HUES48 (cell line): Measurements from ENCODE around the gene TMEM80.
A peak's percentile ranks its signal among the peaks of the same experiment; 100 is the strongest.
"Not testable (repeated sequence)": the region's sequence is repeated elsewhere in the genome, so short reads cannot be mapped to it uniquely, and the experiment has no call there.

Experiments used
- H3K27ac ChIP-seq: one replicate; pipeline ENCODE4 v1.7.0; 2013; ENCODE audit warnings: low read depth, low read length, inconsistent platforms
- H3K27me3 ChIP-seq: 2 replicates; pipeline ENCODE4 v1.6.1; 2013; ENCODE audit warnings: mild to moderate bottlenecking, low read length; ENCODE audit not compliant: control insufficient read depth, insufficient read depth
- H3K36me3 ChIP-seq: 2 replicates; pipeline ENCODE4 v1.6.1; 2013; ENCODE audit warnings: low read length; ENCODE audit not compliant: control insufficient read depth, insufficient read depth
- H3K4me1 ChIP-seq: 2 replicates; pipeline ENCODE4 v1.6.1; 2013; ENCODE audit warnings: mild to moderate bottlenecking, low read length; ENCODE audit not compliant: control insufficient read depth, insufficient read depth
- H3K4me3 ChIP-seq: 2 replicates; pipeline ENCODE4 v1.5.1; 2013; ENCODE audit warnings: mild to moderate bottlenecking, low read depth, low read length
- H3K9ac ChIP-seq: 2 replicates; pipeline ENCODE4 v1.6.1; 2013; ENCODE audit warnings: mild to moderate bottlenecking, low read depth, low read length, moderate library complexity
- H3K9me3 ChIP-seq: 2 replicates; pipeline ENCODE4 v1.6.1; 2013; ENCODE audit warnings: low read length; ENCODE audit not compliant: control insufficient read depth, insufficient read depth

Gene TMEM80

GRCh38 chr11:695538-696248 lies at the start of gene TMEM80:
TSS of gene TMEM80 (plus strand) at chr11:695816. CDS start at chr11:695828, 12 bp downstream.
- H3K9ac ChIP-seq = peak within 1 kb of the TSS; percentile 99
- H3K4me3 ChIP-seq = peak within 1 kb of the TSS; percentile 86
- peak within 1 kb of the TSS; percentile 100 for H3K27ac ChIP-seq
- H3K36me3 ChIP-seq = peaks cover 12% of the 10 kb centered on the region
- no peaks in the 10 kb centered on the region for H3K27me3 ChIP-seq
- H3K9me3 ChIP-seq = no peaks in the 10 kb centered on the region
- H3K4me1 ChIP-seq = peaks cover 25% of the 10 kb centered on the region

GRCh38 chr11:646214-646613 lies 49.4 kb upstream of the TMEM80 start:
- Histone ChIP-seq H3K4me3 (no peak overlapping the region), H3K27ac (no peak overlapping the region), H3K27me3 (no peaks in the 10 kb centered on the region), H3K9ac (no peak overlapping the region), H3K4me1 (no peaks in the 10 kb centered on the region), H3K9me3 (no peaks in the 10 kb centered on the region), H3K36me3 (peaks cover 17% of the 10 kb centered on the region)

- H3K4me1 ChIP-seq, H3K4me3 ChIP-seq, H3K27me3 ChIP-seq, H3K9me3 ChIP-seq, H3K27ac ChIP-seq, H3K9ac ChIP-seq: not testable (repeated sequence)
- peaks cover 23% of the 10 kb centered on the region for H3K36me3 ChIP-seq
Measured at GRCh38 chr11:647672-648158, 47.9 kb upstream of the TMEM80 start.

GRCh38 chr11:650482-650881 lies 45.1 kb upstream of the TMEM80 start:
- Histone ChIP-seq H3K36me3 (peaks cover 24% of the 10 kb centered on the region), H3K4me1 (no peaks in the 10 kb centered on the region), H3K9me3 (no peaks in the 10 kb centered on the region)

GRCh38 chr11:653136-653535 lies 42.5 kb upstream of the TMEM80 start:
- not testable (repeated sequence) for H3K4me3 ChIP-seq, H3K9ac ChIP-seq, H3K27ac ChIP-seq, H3K9me3 ChIP-seq, H3K4me1 ChIP-seq, H3K27me3 ChIP-seq
- peaks cover 36% of the 10 kb centered on the region for H3K36me3 ChIP-seq

More at GRCh38 chr11:650482-650881, 45.1 kb upstream of the TMEM80 start:
- H3K4me3 ChIP-seq = no peak overlapping the region
- no peak overlapping the region for H3K27ac ChIP-seq
- no peaks in the 10 kb centered on the region for H3K27me3 ChIP-seq
- no peak overlapping the region for H3K9ac ChIP-seq

- Histone ChIP-seq H3K4me3 (no peak overlapping the region), H3K4me1 (no peaks in the 10 kb centered on the region), H3K9me3 (no peaks in the 10 kb centered on the region), H3K27me3 (no peaks in the 10 kb centered on the region), H3K9ac (no peak overlapping the region), H3K27ac (no peak overlapping the region), H3K36me3 (peaks cover 43% of the 10 kb centered on the region)
Measured at GRCh38 chr11:653837-654236, 41.8 kb upstream of the TMEM80 start.

GRCh38 chr11:654444-654843 lies 41.2 kb upstream of the TMEM80 start:
- H3K4me1 ChIP-seq, H3K27me3 ChIP-seq, H3K4me3 ChIP-seq, H3K9ac ChIP-seq, H3K27ac ChIP-seq, H3K9me3 ChIP-seq: not testable (repeated sequence)
- peaks cover 49% of the 10 kb centered on the region for H3K36me3 ChIP-seq

GRCh38 chr11:655036-655726 lies 40.4 kb upstream of the TMEM80 start:
- Histone ChIP-seq H3K27ac (no peak overlapping the region), H3K9ac (no peak overlapping the region), H3K36me3 (peaks cover 56% of the 10 kb centered on the region), H3K9me3 (no peaks in the 10 kb centered on the region), H3K4me3 (no peak overlapping the region), H3K27me3 (no peaks in the 10 kb centered on the region), H3K4me1 (no peaks in the 10 kb centered on the region)

GRCh38 chr11:656426-656825 lies 39.2 kb upstream of the TMEM80 start:
- Histone ChIP-seq H3K36me3 (peaks cover 52% of the 10 kb centered on the region), H3K9me3 (no peaks in the 10 kb centered on the region), H3K4me1 (no peaks in the 10 kb centered on the region), H3K27me3 (no peaks in the 10 kb centered on the region), H3K9ac (no peak overlapping the region), H3K4me3 (no peak overlapping the region), H3K27ac (no peak overlapping the region)

- Histone ChIP-seq H3K36me3 (peaks cover 48% of the 10 kb centered on the region), H3K9ac (no peak overlapping the region), H3K9me3 (no peaks in the 10 kb centered on the region), H3K27ac (no peak overlapping the region), H3K4me1 (no peaks in the 10 kb centered on the region), H3K4me3 (no peak overlapping the region), H3K27me3 (no peaks in the 10 kb centered on the region)
Measured at GRCh38 chr11:656866-657265, 38.8 kb upstream of the TMEM80 start.

- Histone ChIP-seq H3K9me3 (no peaks in the 10 kb centered on the region), H3K4me3 (no peak overlapping the region), H3K4me1 (no peaks in the 10 kb centered on the region), H3K9ac (no peak overlapping the region), H3K36me3 (peaks cover 47% of the 10 kb centered on the region), H3K27ac (no peak overlapping the region), H3K27me3 (no peaks in the 10 kb centered on the region)
Measured at GRCh38 chr11:657691-658126, 37.9 kb upstream of the TMEM80 start.
